K562 (cell line): ENCODE data around the gene NEU3. TPM values are rescaled to one million over a fixed set of nuclear protein-coding genes. Genes with fewer than 3 reads are reported as not detected.

Experiments
- ATF6 ChIP-seq: sonication (generic); formaldehyde crosslinking; IDR thresholded peaks from 2 replicates; pipeline ENCODE4 v1.4.0; 2020; ENCODE audit warnings: mild to moderate bottlenecking, missing genetic modification reagents
- DMBX1 ChIP-seq: fragments of 250-450 bp; sonication (Bioruptor Pico); IDR thresholded peaks from 2 replicates; pipeline ENCODE4 v1.8.0; 2022; ENCODE audit warnings: inconsistent platforms, mild to moderate bottlenecking, moderate library complexity, borderline replicate concordance
- RREB1 ChIP-seq: fragments of 250-450 bp; sonication (Bioruptor Pico); IDR thresholded peaks from 2 replicates; pipeline ENCODE4 v1.4.0; 2020
- polyA plus RNA-seq, 8 experiments: library from polyadenylated mRNA; depleted of rRNA in 4 of 8; stranded (reverse) in 5 of 8; unstranded in 3 of 8; fragments of >200 nt; fragmentation: Nextera tagmentation in 2 of 8; fragmentation: Illumina TruSeq in 1 of 8; extraction: Ambion mirVana in 2 of 8; extraction: Trizol in 1 of 8; gene quantifications; 2 replicates each; pipeline versions ENCODE4 v1.2.1 to v1.2.3, GENCODE V29; 2011 to 2014; ENCODE audit warnings: inconsistent platforms in 1 of 8, missing spikeins in 1 of 8
- total RNA-seq, 7 experiments: library from RNA; depleted of rRNA in 6 of 7; stranded (reverse); fragments of >200 nt in 6 of 7; fragmentation: Illumina TruSeq in 2 of 7; extraction: Trizol in 2 of 7; gene quantifications; 2 replicates each; pipeline versions ENCODE4 v1.2.1 to v1.2.3, GENCODE V29; 2011 to 2021; ENCODE audit warnings: low replicate concordance in 1 of 7

The NEU3 gene
- total and polyA plus RNA-seq, 9 of the 15 experiments (the other 6 are each of a cell fraction or from before 2014, with no cell fraction given), result 6.2 to 41.3 (median 31.1) TPM

GRCh38 chr11:74989260-74989638 lies 516 bp downstream of the NEU3 start (continued):
- 0 out of 2 replicates have a peak, but pooled peaks have one; percentile 27 for TF ChIP-seq RREB1 (CRISPR knock-in tag)
- no peak for TF ChIP-seq ATF6 (CRISPR knock-in tag)
- no peak for TF ChIP-seq DMBX1
- TF ChIP-seq, all 486 proteins: peak for 7
